ENCODE data around the gene IKZF4. TPM values are rescaled to one million over a fixed set of nuclear protein-coding genes. Genes with fewer than 3 reads are reported as not detected.
"Not testable (repeated sequence)": the region's sequence is repeated elsewhere in the genome, so short reads cannot be mapped to it uniquely, and the experiment has no call there.

IKZF4 gene
- total RNA-seq, 1 donor from 2014 or later, result 2.1 TPM

- peaks cover 8% of the 10 kb centered on the region for H3K36me3 ChIP-seq
- Mint-ChIP-seq H3K9me3 (no peaks in the 10 kb centered on the region), H3K27me3 (ENCODE audit: insufficient read depth, low read depth) (peaks cover 7% of the 10 kb centered on the region), H3K36me3 (peaks cover 13% of the 10 kb centered on the region), H3K27ac (no peak overlapping the region), H3K4me3 (peak overlapping the region; percentile 100), H3K4me1 (peaks cover 22% of the 10 kb centered on the region)
- H3K4me2 ChIP-seq, result peak overlapping the region; percentile 81
- no peaks in the 10 kb centered on the region for H3K9me3 ChIP-seq (ENCODE audit: low read depth)
- DNase-seq (ENCODE audit: low spot score), result no peak
- TF ChIP-seq, protein P1, sequence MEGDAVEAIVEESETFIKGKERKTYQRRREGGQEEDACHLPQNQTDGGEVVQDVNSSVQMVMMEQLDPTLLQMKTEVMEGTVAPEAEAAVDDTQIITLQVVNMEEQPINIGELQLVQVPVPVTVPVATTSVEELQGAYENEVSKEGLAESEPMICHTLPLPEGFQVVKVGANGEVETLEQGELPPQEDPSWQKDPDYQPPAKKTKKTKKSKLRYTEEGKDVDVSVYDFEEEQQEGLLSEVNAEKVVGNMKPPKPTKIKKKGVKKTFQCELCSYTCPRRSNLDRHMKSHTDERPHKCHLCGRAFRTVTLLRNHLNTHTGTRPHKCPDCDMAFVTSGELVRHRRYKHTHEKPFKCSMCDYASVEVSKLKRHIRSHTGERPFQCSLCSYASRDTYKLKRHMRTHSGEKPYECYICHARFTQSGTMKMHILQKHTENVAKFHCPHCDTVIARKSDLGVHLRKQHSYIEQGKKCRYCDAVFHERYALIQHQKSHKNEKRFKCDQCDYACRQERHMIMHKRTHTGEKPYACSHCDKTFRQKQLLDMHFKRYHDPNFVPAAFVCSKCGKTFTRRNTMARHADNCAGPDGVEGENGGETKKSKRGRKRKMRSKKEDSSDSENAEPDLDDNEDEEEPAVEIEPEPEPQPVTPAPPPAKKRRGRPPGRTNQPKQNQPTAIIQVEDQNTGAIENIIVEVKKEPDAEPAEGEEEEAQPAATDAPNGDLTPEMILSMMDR (IDR thresholded peaks at IDR 0.05), result no peak
- no peak for TF ChIP-seq EZH2phosphoT487 (IDR thresholded peaks at IDR 0.05)
- no peaks in the 10 kb centered on the region for H3K27me3 ChIP-seq
- H3F3A ChIP-seq (ENCODE audit: low read depth), result peaks cover 64% of the 10 kb centered on the region
- no peak overlapping the region for H3K27ac ChIP-seq
- no peak overlapping the region for H2AFZ ChIP-seq (replicated peaks)
- peaks cover 23% of the 10 kb centered on the region for H3K79me2 ChIP-seq (ENCODE audit: low read depth)
- H3K4me3 ChIP-seq, result peak overlapping the region; percentile 63
- peak overlapping the region; percentile 82 for H3K9ac ChIP-seq
- H3K4me1 ChIP-seq, result peaks cover 14% of the 10 kb centered on the region
- peaks cover 10% of the 10 kb centered on the region for H4K20me1 ChIP-seq (ENCODE audit: low read depth)
Measured at GRCh38 chr12:56042843-56043242, 22.0 kb downstream of the IKZF4 start.

DNA sequence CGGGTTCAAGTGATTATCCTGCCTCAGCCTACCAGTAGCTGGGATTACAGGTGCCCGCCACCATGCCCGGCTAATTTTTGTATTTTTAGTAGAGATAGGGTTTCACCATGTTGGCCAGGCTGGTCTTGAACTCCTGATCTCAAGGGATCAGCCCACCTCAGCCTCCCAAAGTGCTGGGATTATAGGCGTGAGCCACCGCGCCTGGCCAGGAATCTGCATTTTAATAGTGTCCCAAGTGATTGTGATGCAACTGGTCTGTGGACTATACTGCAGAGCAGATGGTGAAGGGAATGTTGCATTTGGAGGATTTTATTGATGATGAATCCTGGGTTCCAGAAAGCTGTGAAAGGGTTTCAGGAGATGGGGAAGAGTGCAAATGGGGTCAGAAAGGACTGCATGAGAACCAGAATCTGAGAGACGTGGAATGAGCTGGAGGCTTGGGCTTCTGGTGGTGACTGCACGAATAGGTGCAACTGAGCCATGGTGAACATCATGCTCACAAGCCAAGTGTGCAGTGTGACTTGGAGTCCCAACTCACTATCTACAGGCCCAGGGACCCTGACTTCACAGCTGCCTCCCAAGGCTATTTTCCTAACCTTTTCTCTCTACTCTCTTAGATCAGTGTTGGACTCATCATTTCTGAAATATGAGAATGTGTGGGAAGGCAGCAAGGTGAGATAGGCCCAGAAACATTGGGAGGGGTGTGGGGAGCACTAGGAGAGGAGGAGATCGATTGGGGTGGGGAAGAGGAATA is 25.4 kb downstream of the IKZF4 start:
- TF ChIP-seq, protein P1 (IDR thresholded peaks at IDR 0.05), result no peak
- TF ChIP-seq EZH2 (IDR thresholded peaks at IDR 0.05) (no peak), EZH2phosphoT487 (IDR thresholded peaks at IDR 0.05) (no peak)
- Histone ChIP-seq H3K9me3 (ENCODE audit: low read depth) (no peaks in the 10 kb centered on the region), H3K4me2 (no peak overlapping the region), H3K79me2 (ENCODE audit: low read depth) (peaks cover 23% of the 10 kb centered on the region), H3K9ac (no peak overlapping the region), H3F3A (ENCODE audit: low read depth) (peaks cover 52% of the 10 kb centered on the region), H3K27ac (no peak overlapping the region), H3K4me1 (peaks cover 7% of the 10 kb centered on the region), H4K20me1 (ENCODE audit: low read depth) (peaks cover 10% of the 10 kb centered on the region), H2AFZ (replicated peaks) (no peak overlapping the region), H3K4me3 (no peak overlapping the region), H3K27me3 (no peaks in the 10 kb centered on the region), H3K36me3 (peaks cover 8% of the 10 kb centered on the region)
- DNase-seq (ENCODE audit: low spot score), result no peak
- Mint-ChIP-seq H3K4me1 (peaks cover 15% of the 10 kb centered on the region), H3K27ac (peak overlapping the region; percentile 52), H3K4me3 (no peak overlapping the region), H3K9me3 (no peaks in the 10 kb centered on the region), H3K27me3 (ENCODE audit: insufficient read depth, low read depth) (peaks cover 11% of the 10 kb centered on the region), H3K36me3 (peaks cover 11% of the 10 kb centered on the region)

DNA sequence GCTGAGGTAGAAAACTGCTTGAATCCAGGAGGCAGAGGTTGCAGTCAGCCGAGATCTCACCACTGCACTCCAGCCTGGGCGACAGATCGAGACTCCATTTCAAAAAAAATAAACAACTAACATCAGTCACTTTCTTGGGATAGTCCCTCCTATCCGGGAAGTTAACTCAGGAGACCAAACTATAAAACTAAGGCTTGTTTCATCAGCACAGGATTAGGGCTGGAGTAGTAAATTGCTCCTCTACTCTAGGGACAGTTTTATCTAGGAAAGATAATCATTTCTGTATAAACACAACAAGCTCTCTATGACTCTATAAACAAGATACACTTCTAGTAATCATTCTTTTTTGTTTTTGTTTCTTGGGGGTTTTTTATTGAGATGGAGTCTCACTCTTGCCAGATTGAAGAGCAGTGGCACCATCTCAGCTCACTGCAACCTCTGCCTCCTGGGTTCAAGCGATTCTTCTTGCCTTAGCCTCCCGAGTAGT is 32.6 kb downstream of the IKZF4 start:
- H3K27ac ChIP-seq, result no peak overlapping the region
- H3K27me3 ChIP-seq, result no peaks in the 10 kb centered on the region
- no peaks in the 10 kb centered on the region for H3K9me3 ChIP-seq (ENCODE audit: low read depth)
- Mint-ChIP-seq H3K27me3 (ENCODE audit: insufficient read depth, low read depth) (peaks cover 2% of the 10 kb centered on the region), H3K4me3 (no peak overlapping the region), H3K36me3 (no peaks in the 10 kb centered on the region), H3K9me3 (no peaks in the 10 kb centered on the region), H3K27ac (no peak overlapping the region), H3K4me1 (no peaks in the 10 kb centered on the region)
- no peak for TF ChIP-seq EZH2phosphoT487 (IDR thresholded peaks at IDR 0.05)
- TF ChIP-seq EZH2 (IDR thresholded peaks at IDR 0.05), result no peak
- TF ChIP-seq, protein P1 (IDR thresholded peaks at IDR 0.05), result no peak
- H3K79me2 ChIP-seq (ENCODE audit: low read depth), result no peaks in the 10 kb centered on the region
- no peak for DNase-seq (ENCODE audit: low spot score)
- H3K4me3 ChIP-seq, result no peak overlapping the region
- no peaks in the 10 kb centered on the region for H3F3A ChIP-seq (ENCODE audit: low read depth)
- H3K4me2 ChIP-seq, result no peak overlapping the region
- H2AFZ ChIP-seq (replicated peaks), result no peak overlapping the region
- no peaks in the 10 kb centered on the region for H3K36me3 ChIP-seq
- H3K4me1 ChIP-seq, result no peaks in the 10 kb centered on the region
- H4K20me1 ChIP-seq (ENCODE audit: low read depth), result no peaks in the 10 kb centered on the region
- H3K9ac ChIP-seq, result no peak overlapping the region

DNA sequence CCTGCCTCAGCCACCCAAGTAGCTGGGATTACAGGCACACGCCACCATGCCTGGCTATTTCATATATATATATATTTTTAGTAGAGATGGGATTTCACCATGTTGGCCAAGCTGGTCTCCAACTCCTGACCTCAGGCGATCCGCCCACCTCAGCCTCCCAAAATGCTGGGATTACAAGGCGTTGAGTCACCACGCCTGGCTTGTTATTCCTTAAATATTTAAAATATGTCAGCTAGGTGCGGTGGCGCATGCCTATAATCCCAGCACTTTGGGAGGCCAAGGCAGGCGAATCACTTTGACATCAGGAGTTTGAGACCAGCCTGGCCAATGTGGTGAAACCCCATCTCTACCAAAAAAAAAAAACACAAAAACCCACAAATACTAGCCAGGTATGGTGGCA is 39.1 kb downstream of the IKZF4 start:
- H3K4me2 ChIP-seq; H4K20me1 ChIP-seq (ENCODE audit: low read depth); H3K36me3 Mint-ChIP-seq; H3F3A ChIP-seq (ENCODE audit: low read depth); H3K27ac ChIP-seq; H3K27me3 ChIP-seq; DNase-seq (ENCODE audit: low spot score); H3K9ac ChIP-seq; H3K27me3 Mint-ChIP-seq (ENCODE audit: insufficient read depth, low read depth); H3K36me3 ChIP-seq; H2AFZ ChIP-seq (replicated peaks); H3K4me1 ChIP-seq; H3K4me3 ChIP-seq; H3K27ac Mint-ChIP-seq; H3K4me3 Mint-ChIP-seq; H3K79me2 ChIP-seq (ENCODE audit: low read depth); H3K4me1 Mint-ChIP-seq; H3K9me3 Mint-ChIP-seq; H3K9me3 ChIP-seq (ENCODE audit: low read depth): not testable (repeated sequence)

Measured in neural progenitor cell (in vitro differentiated cells).